GM21515 (cell line): Measurements from ENCODE around the gene ZCCHC17.
"Not testable (repeated sequence)": the region's sequence is repeated elsewhere in the genome, so short reads cannot be mapped to it uniquely, and the experiment has no call there.

Experiments used
- ATAC-seq: cut with Tn5 transposase; IDR thresholded peaks from one replicate; pipeline ENCODE4 v1.9.1; 2021; ENCODE audit not compliant: unreplicated experiment

The ZCCHC17 gene

DNA sequence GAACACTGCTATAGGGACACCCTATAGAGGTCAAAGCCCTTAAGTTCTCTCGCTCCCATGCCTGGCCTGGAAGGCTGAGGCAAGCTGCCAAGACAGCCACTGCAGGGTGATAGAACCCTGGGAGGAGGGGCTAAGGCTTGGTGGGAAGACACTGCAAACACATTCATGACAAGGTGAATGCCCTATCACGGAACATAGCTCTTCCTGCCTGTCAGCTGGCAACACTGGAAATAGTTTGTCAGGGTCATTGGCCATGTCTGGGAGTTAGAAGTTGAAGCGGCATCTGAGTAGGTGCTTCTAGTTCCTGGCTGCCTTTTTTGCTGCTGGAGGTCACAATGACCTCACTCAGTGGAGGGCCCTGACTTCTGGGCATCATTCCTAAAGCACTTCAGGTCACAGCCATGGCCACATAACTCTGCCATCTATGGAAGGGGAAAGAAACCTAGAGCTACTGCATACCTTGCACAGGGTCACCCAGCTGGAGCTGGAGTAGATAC lies 71.8 kb downstream of the ZCCHC17 start:
- no peak for ATAC-seq

DNA sequence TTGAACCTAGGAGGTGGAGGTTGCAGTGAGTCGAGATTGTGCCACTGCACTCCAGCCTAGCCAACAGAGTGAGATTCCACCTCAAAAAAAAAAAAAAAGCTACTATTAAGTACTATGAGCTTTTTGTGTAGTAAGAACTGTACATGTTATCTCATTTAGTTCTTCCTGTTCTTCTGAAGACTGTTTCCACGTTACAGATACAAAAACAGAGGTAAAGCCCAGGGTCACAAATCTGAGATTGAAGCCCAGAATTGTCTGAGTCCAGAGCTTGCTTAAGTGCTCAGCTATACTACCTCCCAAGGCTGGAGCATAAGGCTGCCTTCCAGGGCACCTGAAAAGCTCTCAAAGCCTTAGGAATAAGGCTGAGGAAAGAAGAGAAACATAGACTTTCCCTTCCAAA lies 73.2 kb downstream of the ZCCHC17 start:
- no peak for ATAC-seq

DNA sequence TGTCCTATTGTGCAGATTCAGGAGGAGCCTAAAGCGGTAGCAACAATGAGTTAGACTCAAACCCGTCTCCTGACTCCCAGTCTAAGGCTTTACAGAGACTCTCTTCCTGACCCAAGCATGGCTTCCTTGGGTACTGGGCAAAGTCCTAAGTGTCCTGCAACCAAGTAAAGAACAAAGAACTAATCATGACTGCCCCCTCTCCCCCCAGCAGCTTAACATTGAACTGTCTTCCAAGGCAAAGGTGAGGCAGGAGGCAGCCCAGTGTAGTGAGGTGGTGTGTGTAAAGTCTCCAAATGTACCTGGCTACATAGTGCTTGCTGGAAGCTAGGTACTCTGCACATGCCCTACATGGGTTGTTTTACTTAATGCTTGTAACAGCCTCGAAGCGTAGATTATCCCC lies 73.7 kb downstream of the ZCCHC17 start:
- no peak for ATAC-seq

DNA sequence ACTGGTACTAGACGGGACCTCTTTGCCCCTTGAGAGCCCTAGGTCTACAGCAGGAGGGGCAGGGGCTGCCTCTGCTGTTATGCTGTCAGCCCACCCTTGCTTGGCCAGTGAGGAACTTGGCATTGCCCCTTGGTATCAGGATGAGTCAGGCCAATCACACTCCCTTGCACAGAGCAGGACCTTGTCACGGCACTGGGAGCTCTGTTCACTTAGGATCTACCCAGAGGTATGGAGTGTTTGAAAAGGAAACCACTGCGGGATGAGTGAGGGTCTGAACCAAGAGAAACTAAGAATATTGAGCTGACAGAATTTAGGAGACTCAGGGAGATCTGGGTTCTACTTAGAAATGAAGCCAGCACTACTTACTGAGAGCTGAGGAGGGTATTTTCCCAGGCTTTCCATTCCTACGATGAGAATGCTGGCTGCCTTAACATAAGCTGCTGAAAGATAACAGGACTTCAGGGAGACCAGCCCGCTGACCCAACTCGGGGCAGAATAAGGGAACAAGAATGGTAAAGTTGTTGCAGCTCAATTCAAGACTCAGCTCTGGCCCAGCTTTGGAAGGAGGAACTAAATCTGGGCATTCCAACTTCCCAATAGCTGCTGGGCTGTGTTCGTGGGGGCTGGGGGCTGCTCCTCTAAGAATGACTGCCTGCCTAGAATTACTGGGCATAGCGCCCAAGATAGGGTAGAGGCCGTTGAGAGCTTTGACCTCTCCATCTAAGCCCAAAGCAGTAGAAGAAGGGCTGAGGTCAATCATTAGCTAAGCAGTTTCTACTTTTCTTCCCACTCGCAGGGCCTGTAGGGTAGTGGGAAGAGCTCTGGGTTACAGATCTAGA lies 74.5 kb downstream of the ZCCHC17 start:
- no peak for ATAC-seq

DNA sequence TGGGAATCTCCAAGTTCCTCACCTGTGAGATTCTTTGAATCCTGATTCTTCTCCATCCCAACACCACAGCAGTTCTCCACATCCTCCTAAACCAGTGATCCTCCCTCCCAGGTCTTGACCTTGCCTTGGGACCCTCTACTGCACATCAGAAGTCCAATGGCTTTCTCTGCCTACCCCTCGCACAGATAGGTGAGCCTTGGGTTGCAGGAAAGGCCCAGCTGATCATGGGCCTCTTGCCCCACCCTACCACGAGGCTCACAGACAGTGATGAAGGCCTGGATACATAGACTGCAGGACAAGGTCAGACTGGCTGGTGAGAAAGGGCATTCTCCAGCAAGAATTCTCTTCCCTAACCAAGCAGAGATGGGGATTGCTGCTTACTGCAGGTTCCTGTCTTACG lies 75.2 kb downstream of the ZCCHC17 start:
- ATAC-seq, result no peak

DNA sequence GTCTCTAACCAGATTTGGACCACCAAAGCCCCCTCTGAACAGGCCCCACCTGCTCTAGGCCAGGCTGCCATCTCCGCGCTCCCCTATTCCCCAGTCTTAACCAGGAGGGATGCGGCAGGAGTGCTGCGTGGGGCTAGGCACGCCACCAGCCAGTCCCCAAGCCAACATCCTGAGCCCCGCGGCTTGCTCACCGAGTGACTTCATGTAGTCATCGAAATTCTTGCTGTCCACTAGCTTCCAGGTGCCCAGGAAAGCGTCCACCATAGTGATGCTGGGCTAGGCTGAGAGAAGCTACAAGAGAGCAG lies 75.9 kb downstream of the ZCCHC17 start:
- ATAC-seq, result no peak

DNA sequence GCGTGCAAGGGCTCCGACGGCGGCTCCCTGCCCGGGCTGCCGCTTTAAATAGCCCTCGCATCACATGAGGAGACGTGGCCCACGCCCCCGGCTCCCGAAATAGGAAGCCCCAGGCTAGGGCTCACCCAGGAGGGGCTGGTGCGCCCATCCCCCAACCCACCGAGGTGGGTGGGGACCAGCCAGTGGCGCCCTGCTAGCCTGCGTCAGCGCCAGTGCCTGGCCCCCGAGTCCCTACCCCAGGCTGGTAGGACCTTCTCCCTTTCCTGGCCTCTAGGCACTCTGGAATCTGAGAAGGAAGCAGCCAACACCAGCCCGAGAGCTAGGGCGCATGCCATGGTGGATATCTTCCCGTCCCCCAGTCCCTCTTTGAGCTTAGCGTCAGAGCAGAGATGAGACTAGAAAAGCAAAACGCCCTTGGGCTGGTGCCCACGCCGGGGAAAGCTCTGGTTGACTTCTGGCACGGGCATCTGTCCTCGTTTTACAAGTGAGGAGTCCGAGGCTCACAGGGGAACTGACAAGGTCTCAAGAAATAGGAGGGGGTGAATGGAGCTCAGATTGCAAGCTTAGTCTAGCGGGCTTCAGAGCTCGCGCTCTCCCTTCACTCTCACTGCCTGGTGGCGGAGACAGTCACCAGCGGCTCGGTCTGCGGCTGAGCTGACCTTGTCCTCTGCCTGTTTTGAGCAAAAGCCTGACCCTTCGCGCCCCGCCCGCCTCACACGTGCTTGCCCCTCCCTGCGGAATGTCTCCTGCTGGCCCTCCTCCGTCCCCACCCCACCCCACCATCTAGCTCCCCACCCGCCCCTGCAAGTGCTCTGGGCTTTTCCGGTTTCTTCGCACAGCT lies 76.4 kb downstream of the ZCCHC17 start, which contains the start of gene FABP3:
Gene FABP3 (minus strand): TSS at position 21 of the 841 bp plus-strand sequence. CDS start 62 bp downstream, outside the sequence.
- ATAC-seq, result no peak

DNA sequence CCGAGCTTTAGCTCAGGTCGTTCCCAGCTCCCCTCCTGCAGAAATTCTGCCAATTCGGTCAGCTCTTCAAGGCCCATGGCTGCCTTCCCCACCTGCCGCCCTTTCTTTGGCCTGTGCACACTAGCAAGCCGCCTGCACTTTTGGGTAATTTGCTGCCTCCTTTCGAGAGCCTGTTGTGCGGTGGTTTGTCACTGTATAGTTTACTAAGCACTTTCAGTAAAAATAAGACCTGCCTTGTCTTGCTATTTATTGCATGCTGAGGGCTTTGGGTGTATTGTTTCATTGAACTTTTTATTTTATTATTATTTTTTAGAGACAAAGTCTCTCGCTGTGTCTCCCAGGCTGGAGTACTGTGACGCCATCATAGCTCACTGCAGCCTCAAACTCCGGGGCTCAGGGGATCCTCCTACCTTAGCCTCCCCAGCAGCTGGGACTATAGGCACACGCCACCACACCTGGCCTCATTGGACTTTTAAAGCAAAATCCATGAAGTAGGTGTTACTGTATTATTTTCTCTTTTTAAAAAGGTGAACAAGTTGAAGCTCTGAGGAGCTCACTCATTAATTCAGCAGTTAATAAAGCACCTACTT lies 77.2 kb downstream of the ZCCHC17 start:
- no peak for ATAC-seq

DNA sequence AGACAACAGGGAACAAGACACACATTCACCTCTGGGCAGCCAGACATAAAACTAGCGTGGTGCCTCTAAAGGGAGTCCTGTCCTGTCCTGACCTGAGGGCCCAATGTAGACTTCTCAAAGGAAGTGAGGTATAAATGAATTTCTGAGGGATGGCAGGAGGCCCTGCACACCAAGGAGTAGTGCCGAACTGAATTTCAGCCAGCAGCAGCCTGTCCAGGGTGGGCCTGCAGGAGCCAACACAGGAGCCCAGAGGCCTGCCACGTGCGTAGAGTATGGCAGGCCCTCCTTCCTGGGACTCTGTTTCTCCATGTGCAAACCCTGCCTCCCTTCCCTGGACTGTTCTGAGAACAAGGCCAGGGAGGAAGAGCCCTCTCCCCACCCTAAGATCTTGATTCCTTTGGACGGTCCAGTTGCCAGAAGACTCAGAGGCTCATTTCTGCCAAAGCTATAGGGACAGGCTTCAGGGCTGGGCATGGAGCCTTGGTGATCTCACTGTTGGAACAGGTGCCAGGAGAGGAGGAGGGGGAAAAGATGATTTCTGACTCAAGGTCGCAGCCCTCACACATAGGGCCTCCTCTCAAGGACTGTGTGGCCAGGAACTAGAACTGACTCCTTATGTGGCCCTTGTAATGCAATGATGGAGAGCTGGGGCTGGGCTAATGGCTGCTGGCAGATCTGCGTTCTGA lies 77.8 kb downstream of the ZCCHC17 start:
- ATAC-seq, result no peak

DNA sequence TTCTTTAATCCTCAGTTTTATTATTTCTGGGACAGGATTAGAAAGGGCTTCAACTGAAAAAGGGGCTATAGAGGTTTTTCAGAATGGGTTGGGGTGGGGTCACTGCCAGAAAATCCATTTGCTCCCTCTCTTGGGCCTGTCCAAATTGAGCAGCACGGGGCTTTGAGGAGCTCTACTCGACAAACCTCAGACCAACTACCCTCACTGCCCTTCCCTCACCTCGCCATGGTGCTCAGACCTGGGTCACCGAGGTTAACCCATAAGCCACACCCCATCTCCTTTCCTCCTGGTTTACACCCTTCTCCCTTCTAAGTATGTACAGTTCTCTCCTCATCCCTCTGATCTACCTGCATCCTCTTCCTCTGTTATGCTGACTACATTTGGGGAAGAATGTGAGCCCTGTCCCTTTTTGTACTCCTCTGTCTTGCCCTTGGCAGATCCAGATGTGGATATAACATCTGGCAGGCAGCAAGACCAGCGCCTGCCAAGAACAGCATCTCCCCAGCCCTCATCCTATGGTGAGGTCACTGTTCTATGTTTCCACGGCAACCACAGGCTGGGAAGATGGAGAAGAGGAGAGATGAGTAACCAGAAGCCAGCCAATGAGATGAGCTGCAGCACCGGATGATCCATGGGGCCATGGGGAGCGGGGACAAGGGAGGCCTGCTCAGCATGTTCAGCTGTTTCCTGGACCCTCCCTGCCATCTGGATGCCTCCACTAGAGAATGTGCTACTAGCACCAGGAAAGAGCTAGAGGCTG lies 79.7 kb downstream of the ZCCHC17 start:
- ATAC-seq, result no peak

DNA sequence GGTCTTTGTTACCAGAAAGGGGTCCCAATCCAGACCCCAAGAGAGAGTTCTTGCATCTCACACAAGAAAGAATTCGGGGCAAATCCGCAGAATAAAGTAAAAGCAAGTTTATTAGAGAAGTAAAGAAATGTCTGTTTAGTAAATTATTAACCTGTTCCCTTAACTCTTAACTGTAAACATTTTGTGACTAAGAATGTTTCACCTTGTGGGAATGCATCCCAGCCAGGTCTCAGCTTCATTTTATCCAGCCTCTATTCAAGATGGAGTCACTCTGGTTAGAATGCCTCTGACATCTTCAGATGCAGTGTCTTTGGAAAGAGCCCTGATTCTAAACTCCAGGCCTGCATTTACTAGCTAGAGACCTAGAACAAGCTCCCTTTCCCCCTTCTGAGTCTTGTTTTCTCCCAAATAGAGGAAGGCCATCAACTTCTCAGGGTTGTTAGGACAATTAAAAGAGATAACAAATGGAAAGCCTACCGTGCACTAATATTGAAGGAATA lies 80.6 kb downstream of the ZCCHC17 start:
- ATAC-seq, result no peak

DNA sequence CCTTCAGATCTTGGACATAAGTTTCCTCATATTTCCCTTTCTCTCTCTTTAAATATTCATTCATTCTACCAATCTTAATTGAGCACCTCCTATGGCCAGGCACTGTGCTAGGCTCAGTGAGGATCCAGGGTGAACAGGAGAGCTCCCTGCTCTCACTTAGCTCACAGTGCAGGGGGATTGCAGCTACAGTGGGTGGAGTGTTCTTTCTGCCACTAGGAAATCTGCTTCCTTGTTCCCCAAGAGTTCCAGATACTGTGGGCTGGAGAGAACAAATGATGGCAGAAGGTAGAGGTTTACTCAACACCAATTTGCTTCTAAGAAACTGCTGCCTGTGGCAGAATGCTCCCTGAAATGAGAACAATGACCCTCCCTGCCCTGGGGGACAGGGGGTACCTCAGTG lies 81.2 kb downstream of the ZCCHC17 start:
- ATAC-seq, result no peak

DNA sequence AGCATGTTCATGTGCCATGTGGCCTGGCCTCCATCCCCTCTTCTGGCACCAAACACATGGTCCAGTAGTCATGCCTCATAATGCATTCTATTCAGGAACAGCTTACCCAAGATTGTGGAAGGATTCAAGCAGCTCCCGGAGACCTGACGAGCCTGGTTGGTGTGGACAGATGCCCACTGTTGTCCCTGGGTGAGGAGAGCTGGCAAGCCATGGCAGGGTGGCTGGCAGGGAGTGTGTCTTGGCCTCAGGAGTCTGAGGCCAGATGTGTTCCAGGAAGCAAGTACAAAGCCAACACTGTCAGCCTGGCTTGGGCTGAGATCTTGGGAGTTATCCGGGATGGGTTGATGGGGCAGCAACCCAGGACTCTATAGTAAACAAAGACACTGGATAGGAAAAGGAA lies 83.3 kb downstream of the ZCCHC17 start:
- ATAC-seq, result no peak

DNA sequence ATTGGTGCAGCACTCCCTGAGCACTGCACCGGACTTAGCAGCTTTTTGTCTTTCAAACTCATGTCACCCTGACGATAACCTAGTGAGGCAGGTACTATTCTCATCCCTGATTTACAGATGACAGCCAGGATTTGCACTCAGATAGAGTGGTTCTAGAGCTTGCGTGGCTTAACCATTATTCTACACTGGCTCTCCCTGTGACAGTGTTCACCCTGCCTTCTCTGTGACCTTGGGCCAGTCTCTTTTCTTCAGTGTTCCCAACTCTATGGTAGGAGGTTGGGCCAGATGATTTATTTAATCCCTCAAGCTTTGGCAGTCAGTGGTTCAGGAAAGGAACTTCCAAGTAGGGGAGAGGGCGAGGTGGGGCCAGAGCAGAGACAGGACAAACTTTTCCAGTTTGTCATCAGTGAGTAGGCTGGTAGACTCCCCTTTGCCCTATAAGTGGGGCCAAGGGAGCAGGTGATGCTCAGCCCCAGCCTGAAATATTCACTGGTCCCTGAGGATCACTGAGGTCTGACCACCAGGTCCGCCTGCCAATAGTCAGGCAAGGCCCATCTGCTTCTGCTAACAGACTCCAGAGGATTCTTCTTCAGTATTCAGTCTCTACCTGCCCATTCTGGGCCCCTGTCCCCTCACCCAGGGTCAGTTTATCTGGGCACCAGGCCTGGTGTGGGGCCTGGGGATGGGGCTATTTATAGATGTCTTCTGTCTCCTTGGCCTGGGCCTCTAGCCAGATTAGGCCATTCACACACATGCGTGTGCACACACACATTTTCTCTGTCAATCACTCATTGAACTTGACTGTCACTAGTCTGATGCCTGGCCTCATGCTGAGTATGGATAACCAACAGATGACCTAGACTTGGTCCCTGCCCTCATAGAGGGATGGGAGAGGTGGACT lies 84.8 kb downstream of the ZCCHC17 start:
- no peak for ATAC-seq

DNA sequence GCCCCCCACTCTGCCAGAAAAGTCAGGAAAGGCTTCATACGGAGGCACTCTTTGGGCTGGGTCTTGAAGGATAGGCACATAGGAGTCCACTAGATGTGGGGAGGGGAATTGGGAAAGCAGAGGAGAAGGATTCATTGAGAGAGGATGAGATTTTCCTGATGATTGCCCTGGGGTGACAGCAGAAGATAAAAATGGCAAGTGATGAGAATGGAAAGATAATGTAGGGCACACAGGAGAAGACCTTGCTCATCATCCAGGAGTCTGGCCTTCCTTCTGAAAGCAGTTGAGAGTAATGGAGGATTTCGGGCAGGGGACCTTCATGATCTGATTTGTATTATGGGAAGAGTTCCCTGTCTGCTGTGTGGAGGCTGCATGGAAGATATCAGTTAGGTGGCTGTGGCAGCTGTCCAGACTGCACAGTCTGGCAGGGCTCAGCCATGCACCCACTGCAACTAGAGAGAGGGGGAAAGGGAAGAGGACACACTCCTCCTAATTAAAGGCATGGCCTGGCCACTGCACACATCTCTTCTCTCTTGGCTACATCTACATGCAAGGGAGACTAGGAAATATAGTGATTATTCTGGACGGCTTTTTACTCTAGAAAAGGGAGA lies 85.7 kb downstream of the ZCCHC17 start:
- ATAC-seq, result no peak

DNA sequence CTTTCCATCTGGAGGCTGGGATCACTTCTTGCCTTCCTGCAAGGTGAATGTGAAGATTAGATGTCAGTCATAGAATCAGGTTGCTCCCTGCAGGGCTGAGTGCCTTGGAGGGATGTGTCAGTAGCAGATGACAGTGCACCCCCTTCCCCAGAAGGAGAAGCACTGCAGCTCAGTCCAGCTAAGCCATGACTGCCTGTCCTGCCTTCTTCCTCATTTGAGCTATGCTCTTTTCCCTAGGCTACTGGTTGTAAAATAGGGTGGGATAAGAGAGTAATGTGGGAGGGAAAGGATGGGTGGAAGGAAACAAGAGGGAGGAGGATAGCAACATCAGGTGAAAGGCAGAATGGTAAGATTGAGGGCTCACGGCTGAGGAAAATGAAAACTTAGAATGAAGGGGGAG lies 87.1 kb downstream of the ZCCHC17 start:
- ATAC-seq, result no peak

DNA sequence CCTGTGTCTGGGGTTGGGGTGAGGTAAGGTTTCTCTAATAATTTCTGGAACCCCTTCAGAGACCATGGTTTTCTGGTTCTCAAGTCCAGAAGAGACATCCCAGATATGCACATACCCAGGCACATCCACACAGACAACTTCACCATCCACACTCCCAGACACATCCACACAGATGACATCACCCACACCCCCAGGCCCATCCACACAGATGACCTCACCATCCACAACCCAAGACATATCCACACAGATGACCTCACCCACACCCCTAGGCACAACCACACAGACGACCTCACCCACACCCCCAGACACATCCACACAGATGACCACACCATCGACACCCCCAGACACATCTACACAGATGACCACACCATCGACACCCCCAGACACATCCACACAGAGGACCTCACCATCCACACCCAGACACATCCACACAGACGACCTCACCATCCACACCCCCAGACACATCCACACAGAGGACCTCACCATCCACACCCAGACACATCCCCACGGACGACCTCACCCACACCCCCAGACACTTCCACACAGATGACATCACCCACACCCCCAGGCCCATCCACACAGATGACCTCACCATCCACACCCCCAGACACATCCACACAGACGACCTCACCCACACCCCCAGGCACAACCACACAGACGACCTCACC lies 89.9 kb downstream of the ZCCHC17 start:
- not testable (repeated sequence) for ATAC-seq

DNA sequence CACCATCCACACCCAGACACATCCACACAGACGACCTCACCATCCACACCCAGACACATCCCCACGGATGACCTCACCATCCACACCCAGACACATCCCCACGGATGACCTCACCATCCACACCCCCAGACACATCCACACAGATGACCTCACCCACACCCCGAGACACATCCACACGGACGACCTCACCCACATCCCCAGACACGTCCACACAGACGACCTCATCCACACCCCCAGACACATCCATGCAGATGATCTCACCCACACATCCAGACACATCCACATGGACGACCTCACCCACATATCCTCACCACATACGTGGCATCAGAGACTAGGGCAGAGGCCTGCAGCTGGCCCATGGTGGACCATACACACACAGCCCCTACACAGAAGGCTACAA lies 90.8 kb downstream of the ZCCHC17 start:
- no peak for ATAC-seq
